GM12873 (cell line): Measurements from ENCODE around the gene SUCLG2.

Experiments
- CTCF ChIP-seq: IDR thresholded peaks from 2 replicates; pipeline ENCODE4 v1.5.1; 2012; ENCODE audit warnings: low read depth, mild to moderate bottlenecking, moderate library complexity, low read length, control low read depth; ENCODE audit not compliant: insufficient read depth; ENCODE audit errors: missing control alignments

SUCLG2 gene

GRCh38 chr3:67329358-67329757 lies 325.1 kb downstream of the SUCLG2 start:
- no peak for TF ChIP-seq CTCF

- no peak for TF ChIP-seq CTCF
Observed at GRCh38 chr3:67327582-67327981, 326.8 kb downstream of the SUCLG2 start.

GRCh38 chr3:67325231-67325630 lies 329.2 kb downstream of the SUCLG2 start:
- TF ChIP-seq CTCF, result no peak
